Suprapubic skin (tissue), 4 donors: ENCODE data around the gene MYH16. TPM values are rescaled to one million over a fixed set of nuclear protein-coding genes. Genes with fewer than 3 reads are reported as not detected.
"Not testable (repeated sequence)": the region's sequence is repeated elsewhere in the genome, so short reads cannot be mapped to it uniquely, and the experiment has no call there.

ENCODE experiments used
- DNase-seq, 2 donors: peaks; one replicate each; pipeline ENCODE4 v3.0.0-alpha.2; 2019; ENCODE audit warnings: low spot score in 2 of 2
- H3K27ac ChIP-seq: fragments of 200-600 bp; sonication (generic); one replicate; pipeline ENCODE4 v1.5.1; 2019
- H3K27me3 ChIP-seq: fragments of 200-600 bp; sonication (generic); one replicate; pipeline ENCODE4 v1.5.1; 2019
- H3K36me3 ChIP-seq: fragments of 200-600 bp; sonication (generic); one replicate; pipeline ENCODE4 v1.5.1; 2019
- H3K4me1 ChIP-seq: fragments of 200-600 bp; sonication (generic); one replicate; pipeline ENCODE4 v1.5.1; 2019
- H3K4me3 ChIP-seq: fragments of 200-600 bp; sonication (generic); one replicate; pipeline ENCODE4 v1.5.1; 2019; ENCODE audit warnings: mild to moderate bottlenecking
- H3K9me3 ChIP-seq: fragments of 200-600 bp; sonication (generic); one replicate; pipeline ENCODE4 v1.5.1; 2019
- CTCF ChIP-seq, 2 donors: fragments of 200-600 bp in 1 of 2; fragments of 450-650 bp in 1 of 2; sonication (generic) in 1 of 2; IDR thresholded peaks; one replicate each; pipeline ENCODE4 v1.5.1; 2016 to 2019; ENCODE audit warnings: antibody characterized with exemption in 2 of 2, mild to moderate bottlenecking in 1 of 2, moderate library complexity in 1 of 2
- EP300 ChIP-seq: sonication (generic); formaldehyde crosslinking; IDR thresholded peaks from one replicate; pipeline ENCODE4 v1.6.1; 2017; ENCODE audit warnings: antibody characterized with exemption
- POLR2A ChIP-seq, 2 donors: fragments of 450-650 bp; IDR thresholded peaks; one replicate each; pipeline ENCODE4 v1.6.1; 2017; ENCODE audit warnings: antibody characterized with exemption in 2 of 2, mild to moderate bottlenecking in 2 of 2, moderate library complexity in 2 of 2
- POLR2AphosphoS5 ChIP-seq, 3 donors: sonication (generic); formaldehyde crosslinking; IDR thresholded peaks; one replicate each; pipeline ENCODE4 v1.6.1; 2017; ENCODE audit warnings: antibody characterized with exemption in 3 of 3
- WGBS: methylation state at CpG from one replicate; pipeline ENCODE4 v1.1.5; 2018; 5-methylcytosine and 5-hydroxymethylcytosine counted together
- total RNA-seq, 4 donors: library from RNA; depleted of rRNA; stranded (reverse); fragments of >200 nt; gene quantifications; one replicate each; pipeline ENCODE4 v1.1.0, GENCODE V29; 2016

MYH16 gene
- total RNA-seq, 4 donors from 2014 or later = not detected

GRCh38 chr7:99268577-99268908, 4.1 kb upstream of the MYH16 start:
- no peaks in the 10 kb centered on the region for H3K9me3 ChIP-seq
- peaks cover 11% of the 10 kb centered on the region for H3K4me1 ChIP-seq
- H3K27ac ChIP-seq = peak overlapping the region; percentile 27
- DNase-seq = no peak
- WGBS = 89% methylated on average over 4 of the region's 4 CpGs
- H3K36me3 ChIP-seq = no peaks in the 10 kb centered on the region
- H3K27me3 ChIP-seq = no peaks in the 10 kb centered on the region
- TF ChIP-seq POLR2AphosphoS5 (IDR thresholded peaks at IDR 0.05) (no peak), EP300 (no peak), CTCF (IDR thresholded peaks at IDR 0.05) (no peak), POLR2A (IDR thresholded peaks at IDR 0.05) (no peak)
- no peak overlapping the region for H3K4me3 ChIP-seq

- Histone ChIP-seq H3K27me3 (no peaks in the 10 kb centered on the region), H3K9me3 (no peaks in the 10 kb centered on the region), H3K4me3 (no peak overlapping the region), H3K36me3 (no peaks in the 10 kb centered on the region), H3K27ac (no peak overlapping the region), H3K4me1 (peaks cover 11% of the 10 kb centered on the region)
- WGBS = 75% methylated on average over 16 of the region's 16 CpGs
- DNase-seq = no peak
- no peak for TF ChIP-seq CTCF (IDR thresholded peaks at IDR 0.05)
- no peak for TF ChIP-seq POLR2A (IDR thresholded peaks at IDR 0.05)
- TF ChIP-seq POLR2AphosphoS5 (IDR thresholded peaks at IDR 0.05) = no peak
- TF ChIP-seq EP300 = no peak
These were observed 1.9 kb upstream of the MYH16 start for GRCh38 chr7:99270702-99271101.

GRCh38 chr7:99273561-99273960, 922 bp downstream of the MYH16 start:
- not testable (repeated sequence) for H3K4me3 ChIP-seq, DNase-seq
- 100% methylated on average over 1 of the region's 1 CpG for WGBS

GRCh38 chr7:99274908-99275307, 2.3 kb downstream of the MYH16 start:
- H3K4me3 ChIP-seq, H3K27ac ChIP-seq, H3K36me3 ChIP-seq, H3K27me3 ChIP-seq, H3K4me1 ChIP-seq, H3K9me3 ChIP-seq, DNase-seq: not testable (repeated sequence)
- 90% methylated on average over 7 of the region's 7 CpGs for WGBS

More at GRCh38 chr7:99273561-99273960, 922 bp downstream of the MYH16 start:
- not testable (repeated sequence) for H3K4me1 ChIP-seq, H3K27me3 ChIP-seq, H3K36me3 ChIP-seq, H3K9me3 ChIP-seq, H3K27ac ChIP-seq

- 88% methylated on average over 7 of the region's 7 CpGs for WGBS
- TF ChIP-seq EP300 (no peak), POLR2AphosphoS5 (IDR thresholded peaks at IDR 0.05) (no peak), CTCF (IDR thresholded peaks at IDR 0.05) (no peak), POLR2A (IDR thresholded peaks at IDR 0.05) (no peak)
- no peak for DNase-seq
These were observed 2.9 kb downstream of the MYH16 start for GRCh38 chr7:99275496-99275895.

GRCh38 chr7:99278180-99278579, 5.5 kb downstream of the MYH16 start:
- TF ChIP-seq CTCF (IDR thresholded peaks at IDR 0.05) (no peak), EP300 (no peak), POLR2A (IDR thresholded peaks at IDR 0.05) (no peak), POLR2AphosphoS5 (IDR thresholded peaks at IDR 0.05) (no peak)
- Histone ChIP-seq H3K4me3 (no peak overlapping the region), H3K36me3 (no peaks in the 10 kb centered on the region), H3K27ac (no peak overlapping the region), H3K27me3 (no peaks in the 10 kb centered on the region), H3K4me1 (no peaks in the 10 kb centered on the region), H3K9me3 (no peaks in the 10 kb centered on the region)
- 79% methylated on average over 5 of the region's 5 CpGs for WGBS
- no peak for DNase-seq

More at GRCh38 chr7:99275496-99275895, 2.9 kb downstream of the MYH16 start:
- no peaks in the 10 kb centered on the region for H3K4me1 ChIP-seq
- no peaks in the 10 kb centered on the region for H3K27me3 ChIP-seq
- no peaks in the 10 kb centered on the region for H3K9me3 ChIP-seq
- no peak overlapping the region for H3K4me3 ChIP-seq
- no peaks in the 10 kb centered on the region for H3K36me3 ChIP-seq
- no peak overlapping the region for H3K27ac ChIP-seq

GRCh38 chr7:99284165-99284564, 11.5 kb downstream of the MYH16 start:
- not testable (repeated sequence) for H3K4me3 ChIP-seq, H3K36me3 ChIP-seq, H3K9me3 ChIP-seq, H3K27ac ChIP-seq, H3K4me1 ChIP-seq, H3K27me3 ChIP-seq, DNase-seq
- WGBS = 92% methylated on average over 4 of the region's 4 CpGs
